ENCODE data around the gene OLIG2.

Gene OLIG2

DNA sequence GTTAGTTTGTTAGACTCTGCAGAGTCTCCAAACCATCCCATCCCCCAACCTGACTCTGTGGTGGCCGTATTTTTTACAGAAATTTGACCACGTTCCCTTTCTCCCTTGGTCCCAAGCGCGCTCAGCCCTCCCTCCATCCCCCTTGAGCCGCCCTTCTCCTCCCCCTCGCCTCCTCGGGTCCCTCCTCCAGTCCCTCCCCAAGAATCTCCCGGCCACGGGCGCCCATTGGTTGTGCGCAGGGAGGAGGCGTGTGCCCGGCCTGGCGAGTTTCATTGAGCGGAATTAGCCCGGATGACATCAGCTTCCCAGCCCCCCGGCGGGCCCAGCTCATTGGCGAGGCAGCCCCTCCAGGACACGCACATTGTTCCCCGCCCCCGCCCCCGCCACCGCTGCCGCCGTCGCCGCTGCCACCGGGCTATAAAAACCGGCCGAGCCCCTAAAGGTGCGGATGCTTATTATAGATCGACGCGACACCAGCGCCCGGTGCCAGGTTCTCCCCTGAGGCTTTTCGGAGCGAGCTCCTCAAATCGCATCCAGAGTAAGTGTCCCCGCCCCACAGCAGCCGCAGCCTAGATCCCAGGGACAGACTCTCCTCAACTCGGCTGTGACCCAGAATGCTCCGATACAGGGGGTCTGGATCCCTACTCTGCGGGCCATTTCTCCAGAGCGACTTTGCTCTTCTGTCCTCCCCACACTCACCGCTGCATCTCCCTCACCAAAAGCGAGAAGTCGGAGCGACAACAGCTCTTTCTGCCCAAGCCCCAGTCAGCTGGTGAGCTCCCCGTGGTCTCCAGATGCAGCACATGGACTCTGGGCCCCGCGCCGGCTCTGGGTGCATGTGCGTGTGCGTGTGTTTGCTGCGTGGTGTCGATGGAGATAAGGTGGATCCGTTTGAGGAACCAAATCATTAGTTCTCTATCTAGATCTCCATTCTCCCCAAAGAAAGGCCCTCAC is at the start of gene OLIG2:
Gene OLIG2 (plus strand): TSS at position 447 of the 954 bp plus-strand sequence. CDS start 928 bp downstream, outside the sequence.
- DNase-seq (ENCODE audit: low spot score), result no peak

DNA sequence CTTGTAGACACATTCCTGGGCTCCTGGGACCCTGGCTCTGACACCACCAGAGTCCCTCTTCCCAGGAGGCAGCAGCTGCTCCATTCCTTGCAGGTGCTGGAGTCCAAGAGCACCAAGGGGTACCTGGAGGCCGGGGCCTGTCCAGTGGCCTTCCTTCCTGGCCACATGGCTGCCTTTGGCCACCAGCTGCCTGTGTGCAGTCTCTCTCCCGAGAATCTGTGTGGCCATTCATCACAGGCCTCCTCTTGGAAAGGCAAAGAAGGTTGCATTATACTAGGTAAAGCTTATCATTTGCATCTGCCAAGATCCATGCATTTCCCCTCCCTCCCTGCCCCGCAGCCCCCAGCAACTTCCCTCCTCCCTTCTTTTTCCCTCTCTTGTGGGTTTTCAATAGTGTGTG is 48.9 kb upstream of the OLIG2 start:
- DNase-seq (ENCODE audit: low spot score), result no peak

DNA sequence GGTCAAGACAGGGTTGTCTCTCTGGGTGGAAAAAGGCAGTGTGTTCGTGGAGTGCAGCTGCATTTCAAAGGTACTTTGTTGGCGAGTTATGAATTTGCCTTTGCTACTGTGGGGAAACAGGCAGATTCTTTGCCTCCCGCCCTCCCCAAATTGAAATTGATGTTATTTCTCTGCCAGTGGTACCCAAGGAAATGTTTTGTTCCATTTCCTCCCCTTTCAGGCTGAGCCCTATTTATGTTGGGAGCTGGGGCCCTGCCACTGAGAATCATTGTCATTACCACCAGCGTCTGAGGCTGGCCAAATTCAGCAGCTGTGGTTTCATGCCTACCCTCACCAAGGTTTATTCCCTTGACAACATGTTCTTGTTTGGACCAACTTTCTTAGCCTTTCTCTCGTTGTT is 48.5 kb upstream of the OLIG2 start:
- no peak for DNase-seq (ENCODE audit: low spot score)

GRCh38 chr21:32978331-32979270 is 47.1 kb upstream of the OLIG2 start:
- DNase-seq (ENCODE audit: low spot score), result no peak

DNA sequence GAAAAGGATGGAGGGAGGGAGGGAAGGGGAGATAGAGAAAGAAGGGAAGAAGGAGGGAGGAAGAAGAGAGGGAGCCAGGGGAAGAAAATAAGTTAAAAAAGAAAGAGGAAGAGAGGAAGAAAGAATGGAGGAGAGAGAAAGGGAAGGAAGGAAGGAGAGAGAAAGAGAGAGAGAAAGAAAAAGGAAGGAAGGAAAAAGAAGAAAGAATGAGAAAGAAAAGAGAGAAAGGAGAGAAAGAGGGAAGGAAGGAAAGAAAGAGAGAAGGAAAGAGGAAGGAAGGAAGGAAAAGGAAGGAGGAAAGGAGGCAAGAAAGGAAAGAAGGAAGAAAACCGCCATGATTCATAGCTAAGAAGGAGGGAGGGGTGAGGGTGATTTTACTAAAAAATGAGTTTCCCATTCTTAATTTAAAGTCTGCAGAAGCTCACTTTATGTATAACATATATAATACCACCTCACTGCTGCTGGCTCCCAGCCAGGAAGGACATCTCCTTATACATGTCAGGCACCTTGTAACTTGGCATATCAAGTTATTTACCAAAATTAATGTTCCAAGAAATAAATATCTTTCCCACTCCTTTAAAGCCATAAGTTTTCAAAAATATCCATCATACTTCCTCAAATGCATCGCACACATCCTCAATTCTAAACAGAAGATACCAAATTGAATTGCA is 46.0 kb upstream of the OLIG2 start:
- DNase-seq (ENCODE audit: low spot score), result no peak

GRCh38 chr21:32981096-32981495 is 44.6 kb upstream of the OLIG2 start:
- DNase-seq (ENCODE audit: low spot score), result no peak

- no peak for DNase-seq (ENCODE audit: low spot score)
Observed at GRCh38 chr21:32990666-32991065, 35.1 kb upstream of the OLIG2 start.

DNA sequence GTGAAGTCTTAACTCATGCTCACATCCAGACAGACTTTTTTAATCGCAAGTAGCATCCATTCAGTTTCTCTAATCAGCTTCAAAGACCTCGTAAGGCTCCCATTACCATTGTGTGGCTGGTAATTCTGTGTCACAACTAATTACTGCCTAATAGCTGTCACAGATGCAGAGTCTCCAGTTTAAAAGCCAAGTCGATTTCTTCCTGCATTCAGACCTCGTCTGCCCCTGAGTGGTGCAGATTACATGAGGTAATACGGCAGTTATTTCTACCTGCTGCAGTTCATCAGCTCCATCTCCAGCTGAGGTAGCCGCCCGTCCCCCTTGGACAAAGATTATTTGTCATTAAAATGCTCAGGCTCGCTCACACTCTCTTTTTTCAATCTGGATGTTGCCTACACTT is 34.4 kb upstream of the OLIG2 start:
- no peak for DNase-seq (ENCODE audit: low spot score)

- DNase-seq (ENCODE audit: low spot score), result no peak
Observed at GRCh38 chr21:32993894-32994293, 31.8 kb upstream of the OLIG2 start.

DNA sequence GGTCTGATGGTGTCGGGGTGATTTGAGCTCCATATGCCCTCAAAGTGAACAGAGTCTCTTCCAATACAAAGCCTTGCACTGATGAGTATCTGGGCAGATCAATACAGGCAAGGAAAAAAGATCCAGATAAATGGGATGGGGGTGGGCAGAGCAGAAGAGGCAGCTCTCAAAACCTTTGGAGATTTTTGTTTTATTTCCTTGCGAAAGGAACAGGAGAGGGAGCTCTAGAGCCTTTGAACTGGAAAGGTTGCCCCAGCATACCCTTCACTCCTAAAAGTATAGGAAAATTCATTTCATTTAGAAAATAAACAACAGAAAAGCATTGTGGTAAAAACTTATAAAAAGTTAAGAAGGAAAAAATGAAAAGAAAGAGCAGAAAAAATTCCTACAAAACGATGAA is 31.4 kb upstream of the OLIG2 start:
- no peak for DNase-seq (ENCODE audit: low spot score)

- no peak for DNase-seq (ENCODE audit: low spot score)
Observed at GRCh38 chr21:33007747-33008146, 18.0 kb upstream of the OLIG2 start.

GRCh38 chr21:33008333-33009051 is 17.2 kb upstream of the OLIG2 start:
- no peak for DNase-seq (ENCODE audit: low spot score)

DNA sequence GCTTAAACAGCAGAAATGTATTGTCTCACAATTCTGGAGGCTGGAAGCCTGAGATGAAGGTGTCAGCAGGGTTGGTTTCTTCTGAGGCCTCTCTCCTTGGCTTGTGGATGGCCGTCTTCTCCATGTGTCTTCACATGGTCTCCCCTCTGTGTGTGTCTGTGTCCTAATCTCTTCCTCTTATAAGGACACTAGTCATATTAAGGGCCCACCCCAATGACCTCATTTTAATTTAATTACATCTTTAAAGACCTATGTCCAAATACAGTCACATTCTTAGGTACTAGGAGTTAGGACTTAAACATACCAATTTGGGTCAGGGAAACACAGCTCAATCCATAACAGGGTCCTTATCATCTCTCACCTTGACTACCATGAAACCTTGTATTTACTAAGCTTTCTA is 14.8 kb upstream of the OLIG2 start:
- no peak for DNase-seq (ENCODE audit: low spot score)

DNA sequence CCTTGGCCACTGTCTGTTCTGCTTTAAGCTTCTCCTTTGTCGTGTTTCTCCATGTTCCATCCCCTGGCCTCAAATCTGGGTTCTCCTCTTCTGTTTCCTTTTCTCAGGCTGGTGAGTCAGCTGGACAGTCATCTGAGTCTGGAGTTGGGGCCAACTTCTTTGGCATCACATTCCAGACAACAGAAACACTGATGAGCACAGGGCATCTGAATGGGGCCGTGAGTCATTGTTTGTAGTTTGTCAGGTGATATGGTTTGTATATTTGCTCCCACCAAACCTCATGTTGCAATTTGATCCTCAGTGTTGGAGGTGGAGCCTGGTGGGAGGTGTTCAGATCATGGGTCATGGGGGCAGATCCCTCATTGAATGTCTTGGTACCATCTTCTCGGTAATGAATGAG is 14.3 kb upstream of the OLIG2 start:
- peak; percentile 3 for DNase-seq (ENCODE audit: low spot score)

DNA sequence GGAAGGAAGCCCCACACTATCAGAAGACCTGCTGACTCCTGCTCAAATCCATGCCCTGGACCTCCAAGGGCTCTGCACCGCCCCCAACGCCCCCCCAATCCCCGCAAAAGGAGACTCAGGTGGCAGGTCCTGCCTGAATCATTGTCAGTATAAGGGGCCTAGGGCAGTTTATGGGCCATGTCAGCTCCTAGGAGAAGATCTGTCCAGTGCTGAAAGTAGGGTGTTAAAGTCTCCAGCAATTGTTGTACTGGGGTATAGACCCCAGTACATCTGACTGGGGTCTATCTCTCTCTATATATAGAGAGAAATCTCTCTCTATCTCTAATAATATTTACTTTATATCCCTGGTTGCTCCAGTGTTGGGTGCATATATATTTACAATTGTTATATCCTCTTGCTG is 12.1 kb upstream of the OLIG2 start:
- no peak for DNase-seq (ENCODE audit: low spot score)

DNA sequence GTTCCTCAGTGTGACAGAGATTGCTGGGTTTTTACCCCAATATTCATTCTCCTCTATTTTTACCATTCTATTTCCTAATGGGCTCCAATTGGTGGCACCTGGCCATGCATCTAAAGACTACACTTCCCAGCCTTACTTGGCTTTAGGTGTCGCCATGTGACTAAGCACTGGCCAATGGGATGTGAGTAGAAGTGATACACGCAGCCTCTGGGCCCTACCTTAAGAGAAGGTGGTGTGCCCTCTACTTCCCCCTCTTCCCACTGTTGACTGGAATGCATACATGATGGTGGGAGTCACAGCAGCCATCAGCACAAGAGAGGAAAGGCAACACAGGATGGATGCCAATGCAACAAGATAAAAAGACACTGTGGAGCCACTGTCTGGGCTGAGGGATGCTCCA is 11.4 kb upstream of the OLIG2 start:
- no peak for DNase-seq (ENCODE audit: low spot score)

GRCh38 chr21:33015096-33015495 is 10.6 kb upstream of the OLIG2 start:
- DNase-seq (ENCODE audit: low spot score), result no peak

DNA sequence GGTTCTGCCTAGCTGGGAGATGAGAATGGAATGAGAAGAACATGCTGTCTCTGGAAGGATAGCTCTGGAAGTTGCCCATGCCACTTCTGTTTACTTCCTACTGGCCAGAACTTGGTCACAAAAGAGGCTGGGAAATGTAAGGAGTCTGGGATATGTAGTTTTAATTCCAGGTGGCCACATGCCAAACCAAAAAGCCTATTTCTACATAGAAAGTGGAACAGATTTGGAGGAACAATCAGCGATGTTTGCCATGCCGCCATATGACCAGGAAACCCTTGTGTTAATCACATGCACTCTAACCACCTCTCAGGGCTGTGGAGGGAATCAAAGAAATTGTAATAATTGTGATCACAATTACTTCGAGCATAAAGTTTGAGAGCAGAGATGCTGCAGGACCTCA is 10.0 kb upstream of the OLIG2 start:
- DNase-seq (ENCODE audit: low spot score), result no peak

GRCh38 chr21:33018707-33019465 is 6.8 kb upstream of the OLIG2 start:
- no peak for DNase-seq (ENCODE audit: low spot score)

DNA sequence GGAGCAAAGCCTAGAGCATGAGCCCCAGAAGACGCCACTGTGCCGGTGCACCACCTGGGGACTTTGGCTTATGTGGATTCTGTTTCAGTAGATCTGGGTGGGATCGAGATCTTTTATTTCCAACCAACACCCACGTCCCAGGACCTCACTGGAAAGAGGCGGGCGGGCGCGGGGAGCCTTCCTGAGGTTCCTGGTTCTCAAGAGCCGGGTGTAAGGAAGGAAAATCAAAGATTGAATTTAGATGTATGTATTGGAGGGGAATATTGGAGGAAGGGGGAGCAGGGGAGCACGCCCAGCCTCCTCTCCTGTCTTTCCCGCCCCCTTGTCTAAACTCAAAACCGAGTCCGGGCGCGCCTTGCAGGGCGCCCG is 6.2 kb upstream of the OLIG2 start:
- no peak for DNase-seq (ENCODE audit: low spot score)

Measured in CD4-positive, alpha-beta T cell treated with Interleukin-15 for 4 hours (primary cell).